Measurements from ENCODE around the gene TFPI. TPM values are rescaled to one million over a fixed set of nuclear protein-coding genes. Genes with fewer than 3 reads are reported as not detected.
A peak's percentile ranks its signal among the peaks of the same experiment; 100 is the strongest.

TFPI gene
- total RNA-seq, 1 donor from 2014 or later, result 155 TPM

DNA sequence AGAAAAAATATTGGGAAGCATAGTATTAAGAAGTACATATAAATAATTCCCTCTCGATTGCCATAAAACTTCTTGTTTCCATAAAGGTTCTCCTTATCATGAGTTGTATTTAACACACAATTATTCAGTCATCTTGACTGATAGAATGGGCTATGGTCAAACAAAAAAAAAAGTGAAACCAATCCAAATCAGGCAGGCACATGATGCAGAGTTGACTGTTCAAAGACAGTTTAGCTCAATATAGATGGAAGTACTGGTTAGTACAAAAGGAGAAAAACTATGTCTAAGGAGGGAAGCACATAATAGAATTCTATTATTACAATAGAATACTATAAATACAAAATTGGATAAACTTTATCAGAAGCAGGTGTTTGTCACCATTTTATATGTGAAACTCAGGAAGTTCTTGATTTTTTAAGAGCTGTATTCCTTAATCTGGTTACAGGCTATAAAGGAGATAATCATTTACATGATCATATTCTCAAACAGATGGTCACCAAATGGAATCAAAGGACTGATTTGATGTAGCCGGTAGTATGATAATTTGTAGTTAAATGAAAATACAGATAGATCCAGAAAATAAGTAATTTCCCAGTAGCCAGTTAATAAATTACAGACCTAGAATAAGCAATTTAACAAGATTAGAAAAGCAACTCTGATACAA, 88.0 kb downstream of the TFPI start:
- DNase-seq (ENCODE audit: low read depth), result no peak

DNA sequence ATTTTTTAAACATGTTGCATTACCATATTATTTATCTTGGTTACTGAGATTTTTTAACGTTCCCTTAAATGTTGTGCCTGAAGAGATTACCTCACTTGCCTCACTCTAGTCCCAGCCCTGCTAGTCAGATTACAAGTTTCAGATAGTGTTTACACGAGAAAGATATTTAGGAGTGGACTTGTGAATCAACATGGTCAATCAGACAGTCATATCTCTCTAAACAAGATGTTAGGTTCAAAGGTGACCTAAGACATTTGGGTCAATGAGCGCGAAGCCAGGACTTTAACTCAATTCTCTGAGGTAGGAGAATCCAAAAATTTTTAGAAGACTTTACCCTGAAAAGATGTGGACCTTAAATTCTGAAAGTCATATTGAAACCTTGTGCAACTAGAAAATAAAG, 91.4 kb downstream of the TFPI start:
- no peak for DNase-seq (ENCODE audit: low read depth)

GRCh38 chr2:187461294-187462261, 92.7 kb downstream of the TFPI start:
- DNase-seq (ENCODE audit: low read depth), result peak; percentile 64

- no peak for DNase-seq (ENCODE audit: low read depth)
Measured at GRCh38 chr2:187459256-187459655, 95.0 kb downstream of the TFPI start.

DNA sequence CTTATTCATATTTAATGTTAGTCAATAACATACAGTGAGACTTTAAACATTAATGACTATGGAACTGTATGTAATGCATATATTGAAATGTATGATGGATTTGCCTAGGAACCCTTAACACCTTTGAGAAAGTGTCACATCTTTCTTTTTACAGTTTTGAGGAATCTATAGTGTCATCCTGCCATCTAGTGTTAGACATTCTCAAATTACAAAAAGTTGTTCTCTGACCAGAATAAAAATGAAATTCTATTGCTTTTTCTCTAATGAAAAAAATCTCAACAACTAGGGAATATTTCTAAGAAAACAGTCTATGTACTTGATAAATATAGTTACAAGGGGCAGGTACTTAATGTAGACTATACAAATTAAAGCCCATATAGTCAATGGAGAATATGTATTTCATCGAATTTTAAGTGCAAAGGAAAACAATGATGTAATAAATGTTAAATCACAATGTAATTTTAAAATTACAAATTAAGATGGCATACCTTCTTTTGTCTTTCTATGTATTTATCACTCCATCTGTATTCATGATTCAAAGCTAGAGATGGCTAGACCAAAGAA, 101.1 kb downstream of the TFPI start:
- peak; percentile 46 for DNase-seq (ENCODE audit: low read depth)

DNA sequence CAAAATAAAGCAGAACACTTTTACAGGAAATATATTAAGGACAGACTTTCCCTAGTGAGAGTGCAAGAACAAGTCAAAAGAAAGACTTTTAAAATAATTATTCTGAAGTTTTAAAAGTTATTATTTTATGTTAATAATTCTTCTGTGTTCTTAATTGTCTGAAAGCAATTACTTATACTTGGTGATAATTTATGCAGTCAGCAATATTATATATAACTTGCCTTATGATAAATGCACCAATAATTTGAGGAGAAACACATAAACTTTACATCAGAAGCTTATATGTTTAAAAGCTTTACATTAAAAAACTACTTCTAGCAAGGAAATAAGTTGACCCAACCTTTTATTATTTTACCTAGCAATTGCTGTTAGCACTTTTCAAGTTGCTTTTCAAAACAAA, 102.7 kb downstream of the TFPI start:
- DNase-seq (ENCODE audit: low read depth), result no peak

DNA sequence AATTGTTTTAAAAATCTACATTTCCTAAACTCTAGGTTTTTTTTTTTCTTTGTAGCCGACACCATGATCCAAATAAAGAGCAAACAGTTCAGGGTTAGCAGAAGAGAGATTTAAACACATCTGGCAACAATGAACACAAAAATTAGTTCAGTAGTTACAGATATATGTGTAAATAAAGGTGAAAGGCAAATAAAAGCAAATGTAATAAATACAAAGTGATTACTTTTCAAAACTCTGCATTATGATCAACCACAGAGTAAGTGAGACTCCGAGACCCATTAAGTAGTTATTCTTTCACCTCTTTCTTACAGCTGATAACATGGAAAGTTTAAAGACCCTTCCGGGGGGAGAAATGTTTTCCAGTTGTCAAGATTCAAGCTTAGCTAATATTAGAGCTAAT, 106.9 kb downstream of the TFPI start:
- no peak for DNase-seq (ENCODE audit: low read depth)

DNA sequence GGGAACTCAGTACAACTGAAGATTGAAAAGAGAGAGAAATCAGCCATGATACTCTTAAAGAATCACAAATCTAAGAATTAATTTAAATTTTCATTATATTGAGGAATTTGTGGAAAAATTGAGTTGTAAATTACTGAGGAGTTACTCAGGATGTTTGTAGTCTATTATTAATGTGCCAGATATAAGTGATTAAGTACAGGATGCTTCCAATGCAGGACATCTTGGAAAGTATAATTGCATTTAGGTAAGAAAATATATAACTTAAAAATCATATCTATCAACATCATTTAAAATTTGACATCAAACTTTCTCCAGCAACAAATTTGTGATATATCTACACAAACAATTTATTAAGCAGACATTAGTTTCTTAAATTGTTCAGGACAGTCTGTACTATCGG, 107.5 kb downstream of the TFPI start:
- no peak for DNase-seq (ENCODE audit: low read depth)

GRCh38 chr2:187445051-187445450, 109.2 kb downstream of the TFPI start:
- no peak for DNase-seq (ENCODE audit: low read depth)

- DNase-seq (ENCODE audit: low read depth), result no peak
Measured at GRCh38 chr2:187442778-187443177, 111.5 kb downstream of the TFPI start.

- peak; percentile 21 for DNase-seq (ENCODE audit: low read depth)
Measured at GRCh38 chr2:187442378-187442777, 111.9 kb downstream of the TFPI start.

DNA sequence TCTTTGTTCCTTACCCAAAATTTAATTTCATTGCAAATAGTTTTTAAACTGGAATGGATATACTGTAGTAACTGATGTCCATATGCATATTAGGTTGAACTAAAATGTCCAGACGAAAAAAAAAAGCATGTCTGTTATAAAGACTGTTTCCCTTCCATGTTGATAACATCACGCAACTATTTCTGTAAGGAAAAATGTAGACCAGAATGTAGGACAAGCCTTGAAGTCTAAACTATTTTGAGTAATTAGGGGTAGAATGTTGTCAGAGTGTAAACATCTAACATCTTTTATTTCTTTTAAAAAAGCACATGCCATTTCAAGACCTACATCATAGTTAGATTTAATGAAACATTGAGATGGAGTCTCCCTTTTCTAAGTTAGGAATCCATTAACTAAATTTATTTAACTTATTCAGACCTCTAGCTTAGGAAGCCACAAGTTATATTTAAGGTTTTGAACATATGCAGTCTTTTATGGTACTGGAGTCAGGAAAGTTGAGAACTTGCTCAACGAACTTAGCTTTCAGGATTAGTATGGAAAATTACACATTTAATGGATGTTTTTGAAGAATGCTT, 114.0 kb downstream of the TFPI start:
- no peak for DNase-seq (ENCODE audit: low read depth)

- DNase-seq (ENCODE audit: low read depth), result no peak
Measured at GRCh38 chr2:187438455-187438854, 115.8 kb downstream of the TFPI start.

GRCh38 chr2:187435756-187436155, 118.5 kb downstream of the TFPI start:
- peak; percentile 39 for DNase-seq (ENCODE audit: low read depth)

GRCh38 chr2:187435078-187435477, 119.2 kb downstream of the TFPI start:
- no peak for DNase-seq (ENCODE audit: low read depth)

DNA sequence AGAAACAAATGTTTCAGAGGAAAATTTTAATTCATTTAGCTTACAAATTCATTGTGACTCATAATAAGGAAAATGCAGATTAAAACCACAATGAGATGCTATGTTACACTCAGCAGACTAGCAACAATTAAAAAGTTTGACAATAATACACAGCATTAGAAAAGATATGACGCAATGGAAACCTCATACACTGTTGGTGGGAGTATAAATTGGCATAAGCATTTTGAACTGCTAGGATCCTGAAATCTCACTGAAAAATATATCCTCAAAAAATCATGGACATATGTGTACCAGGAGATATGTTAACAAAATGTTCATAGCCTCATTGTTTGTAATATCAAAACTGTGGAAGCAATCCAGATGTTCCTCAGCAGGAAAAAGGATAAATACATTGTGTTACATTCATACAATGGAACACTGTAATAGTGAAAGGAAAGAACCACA, 119.9 kb downstream of the TFPI start:
- peak; percentile 84 for DNase-seq (ENCODE audit: low read depth)

- DNase-seq (ENCODE audit: low read depth), result no peak
Measured at GRCh38 chr2:187431911-187432310, 122.3 kb downstream of the TFPI start.

DNA sequence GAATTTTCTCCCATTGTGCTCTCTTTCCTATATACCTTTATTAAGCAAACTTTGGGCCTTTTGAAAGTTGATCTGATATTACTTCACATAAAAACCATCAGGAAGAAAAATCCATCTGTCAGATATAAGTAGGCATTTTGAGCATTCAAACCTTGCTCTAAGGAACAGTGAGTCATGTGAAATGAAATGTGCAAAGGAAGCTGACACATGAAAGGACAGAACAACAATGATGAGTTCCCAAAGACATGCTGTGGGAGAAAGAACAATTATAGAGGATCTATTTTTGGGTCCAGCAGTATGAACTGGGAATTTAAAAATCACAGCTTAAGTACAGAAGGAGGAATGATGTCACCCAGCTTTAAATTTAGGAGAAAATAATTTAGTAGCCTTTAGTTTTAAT, 124.2 kb downstream of the TFPI start:
- DNase-seq (ENCODE audit: low read depth), result peak; percentile 80

GRCh38 chr2:187424146-187424545, 130.1 kb downstream of the TFPI start:
- DNase-seq (ENCODE audit: low read depth), result peak; percentile 53

DNA sequence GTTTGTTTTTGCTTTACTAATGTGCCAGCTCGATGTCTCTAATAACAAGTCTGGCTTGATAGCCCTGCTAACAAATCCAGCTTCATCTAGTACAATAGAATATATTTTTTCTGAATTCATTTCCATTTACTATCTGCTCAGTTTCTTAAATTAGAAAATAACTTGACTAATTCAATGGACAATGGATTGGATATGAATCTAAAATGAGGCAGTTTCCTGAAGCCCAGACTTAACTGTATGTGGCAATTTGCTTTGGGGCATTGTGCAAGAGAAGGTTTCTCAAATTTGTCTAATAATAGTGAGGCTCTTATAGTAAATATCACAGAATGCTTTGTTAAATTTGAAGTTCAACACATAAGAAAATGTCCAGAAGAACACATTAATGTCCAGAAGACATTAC, 132.0 kb downstream of the TFPI start:
- no peak for DNase-seq (ENCODE audit: low read depth)

- DNase-seq (ENCODE audit: low read depth), result no peak
Measured at GRCh38 chr2:187421519-187421918, 132.7 kb downstream of the TFPI start.

GRCh38 chr2:187419808-187420207, 134.4 kb downstream of the TFPI start:
- DNase-seq (ENCODE audit: low read depth), result no peak
